ENCODE measurements around the gene SAPCD2.

Gene SAPCD2

GRCh38 chr9:137106662-137107250 is 36.4 kb upstream of the SAPCD2 start:
- no peak for DNase-seq

- DNase-seq = no peak
Measured at GRCh38 chr9:137105814-137106661, 35.7 kb upstream of the SAPCD2 start.

DNA sequence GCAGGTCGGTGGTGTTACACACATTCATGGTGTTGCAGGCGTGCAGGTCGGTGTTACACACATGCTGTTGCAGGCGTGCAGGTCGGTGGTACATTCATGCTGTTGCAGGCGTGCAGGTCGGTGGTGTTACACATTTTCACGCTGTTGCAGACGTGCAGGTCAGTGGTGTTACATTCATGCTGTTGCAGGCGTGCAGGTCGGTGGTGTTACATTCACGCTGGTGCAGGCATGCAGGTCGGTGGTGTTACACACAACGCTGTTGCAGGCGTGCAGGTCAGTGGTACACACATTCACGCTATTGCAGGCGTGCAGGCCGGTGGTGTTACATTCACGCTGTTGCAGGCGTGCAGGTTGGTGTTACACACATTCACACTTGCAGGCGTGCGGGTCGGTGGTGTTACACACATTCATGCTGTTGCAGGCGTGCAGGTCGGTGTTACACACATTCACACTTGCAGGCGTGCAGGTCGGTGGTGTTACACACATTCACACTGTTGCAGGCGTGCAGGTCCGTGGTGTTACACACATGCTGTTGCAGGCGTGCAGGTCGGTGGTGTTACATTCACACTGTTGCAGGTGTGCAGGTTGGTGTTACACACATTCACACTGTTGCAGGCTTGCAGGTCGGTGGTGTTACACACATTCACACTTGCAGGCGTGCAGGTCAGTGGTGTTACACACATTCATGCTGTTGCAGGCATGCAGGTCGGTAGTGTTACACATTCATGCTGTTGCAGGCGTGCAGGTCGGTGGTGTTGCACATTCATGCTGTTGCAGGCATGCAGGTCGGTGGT is 33.0 kb upstream of the SAPCD2 start:
- no peak for DNase-seq

GRCh38 chr9:137099231-137099630 is 28.9 kb upstream of the SAPCD2 start:
- no peak for DNase-seq

DNA sequence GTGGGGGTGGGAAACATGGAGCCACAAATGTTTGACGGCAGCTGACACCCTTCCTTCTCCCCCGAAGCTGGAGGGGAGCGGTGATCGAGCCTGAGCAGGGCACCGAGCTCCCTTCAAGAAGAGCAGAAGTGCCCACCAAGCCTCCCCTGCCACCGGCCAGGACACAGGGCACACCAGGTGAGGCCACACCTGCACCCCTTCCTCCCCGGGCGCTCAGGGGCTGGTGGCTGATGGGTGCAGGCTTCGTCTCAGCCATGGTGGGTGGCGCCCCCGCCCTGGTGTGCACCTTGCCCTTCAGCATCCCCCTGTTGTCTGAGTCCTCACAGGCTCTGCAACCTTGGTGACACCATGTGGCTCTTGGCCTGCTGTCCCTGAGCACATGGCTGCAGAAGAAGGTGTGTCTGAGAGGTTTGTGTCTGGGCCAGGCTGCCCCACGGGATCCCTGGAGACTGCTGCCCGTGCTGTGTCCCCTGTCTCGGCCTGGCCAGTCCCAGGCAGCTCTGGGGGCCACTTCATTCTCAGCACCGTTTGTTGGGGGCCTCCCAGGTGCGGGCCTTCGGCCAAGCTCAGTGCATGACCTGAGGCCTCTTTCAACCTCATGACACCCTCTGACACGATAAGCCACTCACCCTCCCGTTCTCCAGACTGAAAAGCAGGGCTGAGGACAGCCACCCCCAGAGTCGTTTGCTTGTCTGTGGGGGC is 27.6 kb upstream of the SAPCD2 start:
- DNase-seq = no peak

- DNase-seq = no peak
Measured at GRCh38 chr9:137096785-137097546, 26.6 kb upstream of the SAPCD2 start.

- peak; percentile 87 for DNase-seq
Measured at GRCh38 chr9:137095664-137096517, 25.5 kb upstream of the SAPCD2 start.

- DNase-seq = no peak
Measured at GRCh38 chr9:137089232-137089947, 19.0 kb upstream of the SAPCD2 start.

- DNase-seq = no peak
Measured at GRCh38 chr9:137088121-137088520, 17.8 kb upstream of the SAPCD2 start.

- no peak for DNase-seq
Measured at GRCh38 chr9:137087409-137087925, 17.1 kb upstream of the SAPCD2 start.

GRCh38 chr9:137086531-137087408 is 16.4 kb upstream of the SAPCD2 start, which contains the start of gene MAN1B1:
MAN1B1 (plus strand) TSS chr9:137086985; CDS start chr9:137087000, 15 bp downstream.
- peak; percentile 99 for DNase-seq

GRCh38 chr9:137085920-137086530 is 15.7 kb upstream of the SAPCD2 start:
- DNase-seq = peak; percentile 35

GRCh38 chr9:137084526-137084925 is 14.2 kb upstream of the SAPCD2 start:
- DNase-seq = no peak

- no peak for DNase-seq
Measured at GRCh38 chr9:137083394-137084004, 13.1 kb upstream of the SAPCD2 start.

GRCh38 chr9:137082925-137083290 is 12.6 kb upstream of the SAPCD2 start:
- DNase-seq = no peak

DNA sequence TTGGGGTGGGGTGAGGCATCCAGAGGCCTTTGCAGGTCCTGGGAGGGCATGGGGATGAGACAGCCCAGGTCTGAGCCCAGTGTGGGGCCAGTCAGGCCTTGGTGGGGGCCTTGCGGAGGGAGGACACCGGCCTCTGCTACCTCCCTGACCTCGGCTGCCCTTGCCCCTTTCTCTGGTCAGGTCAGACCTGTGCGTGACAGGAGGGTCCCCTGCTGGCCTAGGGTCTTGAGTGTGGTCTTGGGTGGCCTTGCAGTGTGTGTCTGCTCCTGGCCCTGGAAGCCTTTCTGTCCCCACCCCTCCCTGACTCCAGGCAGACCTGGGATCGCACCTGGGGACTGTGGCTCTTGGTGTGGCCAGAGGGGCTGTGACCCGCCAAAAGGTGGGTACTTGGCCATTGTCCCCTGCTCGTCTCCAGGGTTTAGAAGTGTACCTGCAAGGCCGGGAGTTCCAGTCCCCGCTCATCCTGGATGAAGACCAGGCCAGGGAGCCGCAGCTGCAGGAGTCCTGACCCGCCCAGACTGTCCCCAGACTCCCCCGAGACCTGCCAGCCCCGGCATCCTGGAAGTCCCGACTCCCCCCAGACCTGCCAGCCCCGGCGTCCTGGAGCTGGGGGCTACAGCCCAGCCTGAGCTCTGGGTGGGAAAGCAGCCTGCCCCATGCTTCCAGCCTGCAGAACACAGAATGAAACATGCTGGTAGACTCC is 12.0 kb upstream of the SAPCD2 start:
- no peak for DNase-seq

GRCh38 chr9:137080260-137081122 is 10.1 kb upstream of the SAPCD2 start:
- DNase-seq = no peak

All from stimulated activated naive CD4-positive, alpha-beta T cell treated with Interleukin-2 at 50 U/mL for 16 hours (primary cell).